ENCODE data around the gene MUC5B.

MUC5B gene

GRCh38 chr11:1297011-1297575 is 74.2 kb downstream of the MUC5B start:
- no peak for DNase-seq (ENCODE audit: low read depth in 2 of 2, low spot score in 1 of 2)

GRCh38 chr11:1297576-1298473 is 75.0 kb downstream of the MUC5B start:
- DNase-seq (ENCODE audit: low read depth in 2 of 2, low spot score in 1 of 2): no peak

GRCh38 chr11:1298695-1299492 is 76.0 kb downstream of the MUC5B start:
- DNase-seq (ENCODE audit: low read depth in 2 of 2, low spot score in 1 of 2): no peak

GRCh38 chr11:1299621-1300020 is 76.8 kb downstream of the MUC5B start:
- DNase-seq (ENCODE audit: low read depth in 2 of 2, low spot score in 1 of 2): no peak

- DNase-seq (ENCODE audit: low read depth in 2 of 2, low spot score in 1 of 2): no peak
Observed at GRCh38 chr11:1300121-1300520, 77.3 kb downstream of the MUC5B start.

- DNase-seq (ENCODE audit: low read depth in 2 of 2, low spot score in 1 of 2): no peak
Observed at GRCh38 chr11:1300569-1301187, 77.8 kb downstream of the MUC5B start.

GRCh38 chr11:1301220-1302000 is 78.5 kb downstream of the MUC5B start:
- no peak for DNase-seq (ENCODE audit: low read depth in 2 of 2, low spot score in 1 of 2)

- no peak for DNase-seq (ENCODE audit: low read depth in 2 of 2, low spot score in 1 of 2)
Observed at GRCh38 chr11:1302041-1302460, 79.2 kb downstream of the MUC5B start.

- no peak for DNase-seq (ENCODE audit: low read depth in 2 of 2, low spot score in 1 of 2)
Observed at GRCh38 chr11:1302461-1303125, 79.7 kb downstream of the MUC5B start.

GRCh38 chr11:1303126-1303821 is 80.4 kb downstream of the MUC5B start:
- no peak for DNase-seq (ENCODE audit: low read depth in 2 of 2, low spot score in 1 of 2)

GRCh38 chr11:1303973-1304372 is 81.1 kb downstream of the MUC5B start:
- DNase-seq (ENCODE audit: low read depth in 2 of 2, low spot score in 1 of 2): no peak

GRCh38 chr11:1304380-1304779 is 81.5 kb downstream of the MUC5B start:
- no peak for DNase-seq (ENCODE audit: low read depth in 2 of 2, low spot score in 1 of 2)

GRCh38 chr11:1305063-1305495 is 82.2 kb downstream of the MUC5B start:
- no peak for DNase-seq (ENCODE audit: low read depth in 2 of 2, low spot score in 1 of 2)

GRCh38 chr11:1305501-1306056 is 82.7 kb downstream of the MUC5B start:
- no peak for DNase-seq (ENCODE audit: low read depth in 2 of 2, low spot score in 1 of 2)

- DNase-seq (ENCODE audit: low read depth in 2 of 2, low spot score in 1 of 2): no peak
Observed at GRCh38 chr11:1306186-1307162, 83.6 kb downstream of the MUC5B start.

- no peak for DNase-seq (ENCODE audit: low read depth in 2 of 2, low spot score in 1 of 2)
Observed at GRCh38 chr11:1307163-1307870, 84.5 kb downstream of the MUC5B start.

GRCh38 chr11:1307998-1308742 is 85.3 kb downstream of the MUC5B start:
- no peak for DNase-seq (ENCODE audit: low read depth in 2 of 2, low spot score in 1 of 2)
